Keratinocyte (primary cell): Measurements from ENCODE around the gene KCNB1. TPM values are rescaled to one million over a fixed set of nuclear protein-coding genes. Genes with fewer than 3 reads are reported as not detected.

ENCODE experiments used
- DNase-seq: peaks from one replicate; pipeline ENCODE4 v3.0.0-alpha.2; 2011; ENCODE audit warnings: low read depth, missing footprints, low spot score
- FAIRE-seq: peaks from 2 replicates; lab custom pipeline; 2011; peaks lifted over from hg19 to GRCh38; lab: Jason Lieb, UNC
- H2AFZ ChIP-seq: 2 replicates; pipeline ENCODE4 v1.6.0; 2012; ENCODE audit warnings: low read length, control low read depth, inconsistent platforms; ENCODE audit not compliant: control insufficient read depth
- H3K27ac ChIP-seq: 2 replicates; pipeline ENCODE4 v1.5.1; 2011; ENCODE audit warnings: low read length; ENCODE audit not compliant: control insufficient read depth, insufficient read depth
- H3K27me3 ChIP-seq: 3 replicates; pipeline ENCODE4 v1.6.0; 2011; ENCODE audit warnings: low read length; ENCODE audit not compliant: control insufficient read depth, insufficient read depth; ENCODE audit errors: extremely low read depth
- H3K36me3 ChIP-seq, 2 experiments: 2 replicates in 1 of 2; 3 replicates in 1 of 2; pipeline ENCODE4 v1.5.1; 2011; ENCODE audit warnings: low read length in 2 of 2, mild to moderate bottlenecking in 1 of 2; ENCODE audit not compliant: control insufficient read depth in 2 of 2, insufficient read depth in 2 of 2; ENCODE audit errors: extremely low read depth in 1 of 2
- H3K4me1 ChIP-seq: 3 replicates; pipeline ENCODE4 v1.5.1; 2011; ENCODE audit warnings: low read length; ENCODE audit not compliant: control insufficient read depth, insufficient read depth; ENCODE audit errors: extremely low read depth
- H3K4me2 ChIP-seq: 3 replicates; pipeline ENCODE4 v1.6.0; 2011; ENCODE audit warnings: low read depth, low read length; ENCODE audit not compliant: control insufficient read depth, insufficient read depth; ENCODE audit errors: extremely low read depth
- H3K4me3 ChIP-seq, 3 experiments: fragments of 200-600 bp in 1 of 3; sonication (generic) in 1 of 3; 2 replicates in 2 of 3; 3 replicates in 1 of 3; pipeline ENCODE4 v1.5.1; 2011 to 2016; ENCODE audit warnings: low read length in 3 of 3, mild to moderate bottlenecking in 3 of 3, control low read depth in 2 of 3, inconsistent platforms in 1 of 3, low read depth in 1 of 3, mixed read lengths in 1 of 3, mixed run types in 1 of 3, moderate library complexity in 1 of 3; ENCODE audit not compliant: control insufficient read depth in 2 of 3, insufficient read depth in 2 of 3; ENCODE audit errors: extremely low read depth in 1 of 3
- H3K79me2 ChIP-seq: 2 replicates; pipeline ENCODE4 v1.6.0; 2012; ENCODE audit warnings: low read length; ENCODE audit not compliant: control insufficient read depth, insufficient read depth
- H3K9ac ChIP-seq: 3 replicates; pipeline ENCODE4 v1.6.0; 2011; ENCODE audit warnings: low read length; ENCODE audit not compliant: control insufficient read depth, insufficient read depth; ENCODE audit errors: extremely low read depth
- H3K9me1 ChIP-seq: 3 replicates; pipeline ENCODE4 v1.6.0; 2011; ENCODE audit warnings: low read length; ENCODE audit not compliant: control insufficient read depth, insufficient read depth; ENCODE audit errors: extremely low read depth
- H3K9me3 ChIP-seq: 2 replicates; pipeline ENCODE4 v1.5.1; 2012; ENCODE audit warnings: low read depth, low read length; ENCODE audit not compliant: control insufficient read depth
- H4K20me1 ChIP-seq: 3 replicates; pipeline ENCODE4 v1.6.0; 2011; ENCODE audit warnings: low read length; ENCODE audit not compliant: control insufficient read depth, insufficient read depth; ENCODE audit errors: extremely low read depth
- CTCF ChIP-seq, 3 experiments: IDR thresholded peaks in 1 of 3; conservative IDR thresholded peaks in 1 of 3; optimal IDR thresholded peaks in 1 of 3; 2 replicates in 2 of 3; 3 replicates in 1 of 3; pipeline versions ENCODE3 to v1.5.1; 2011; ENCODE audit warnings: low read length in 3 of 3, mild to moderate bottlenecking in 3 of 3, moderate library complexity in 2 of 3, control low read depth in 1 of 3, inconsistent platforms in 1 of 3; ENCODE audit not compliant: insufficient read depth in 2 of 3; ENCODE audit errors: extremely low read depth in 1 of 3
- EZH2 ChIP-seq: IDR thresholded peaks from one replicate; pipeline ENCODE4 v1.6.1; 2012; ENCODE audit warnings: inconsistent platforms, mild to moderate bottlenecking, low read length, moderate library complexity
- dilution Hi-C: fragments of 300-500 bp; cut with MboI; formaldehyde crosslinking; loops from one replicate; pipeline ENCODE4 v1.7.0; 2020; ENCODE audit warnings: low sequenced_read_pairs; ENCODE audit not compliant: extremely low pct_ligation_motif_present
- polyA plus RNA-seq, 5 experiments: library from polyadenylated mRNA; depleted of rRNA in 3 of 5; stranded (reverse) in 3 of 5; stranded (forward) in 1 of 5; unstranded in 1 of 5; fragments of >200 nt; gene quantifications; 1 replicate in 1 of 5; 2 replicates in 3 of 5; 3 replicates in 1 of 5; pipeline versions ENCODE4 v1.2.1 to v1.2.3, GENCODE V29; 2011 to 2012; ENCODE audit warnings: missing spikeins in 2 of 5, low read depth in 1 of 5, low replicate concordance in 1 of 5

Gene KCNB1
- polyA plus RNA-seq, 1 donor (not counting 4 experiments of a cell fraction or from before 2014, with no cell fraction given): not detected

GRCh38 chr20:49368596-49368995 lies 113.9 kb downstream of the KCNB1 start:
- dilution Hi-C loops: no loop called here
- Histone ChIP-seq H3K4me1 (peaks cover 15% of the 10 kb centered on the region), H2AFZ (no peak overlapping the region), H3K9ac (no peak overlapping the region), H3K4me3 (no peak overlapping the region), H3K4me2 (no peak overlapping the region), H3K9me1 (no peaks in the 10 kb centered on the region), H3K27ac (no peak overlapping the region), H3K27me3 (peaks cover 32% of the 10 kb centered on the region), H3K9me3 (no peaks in the 10 kb centered on the region), H3K79me2 (no peaks in the 10 kb centered on the region), H3K36me3 (no peaks in the 10 kb centered on the region), H4K20me1 (no peaks in the 10 kb centered on the region)
- TF ChIP-seq CTCF (optimal IDR thresholded peaks at IDR 0.05 in 1 of 3, IDR thresholded peaks at IDR 0.05 in 1 of 3, conservative IDR thresholded peaks at IDR 0.05 in 1 of 3; ENCODE audit: extremely low read depth in 1 of 3, insufficient read depth in 2 of 3, low read length in 3 of 3) (no peak), EZH2 (no peak)
- DNase-seq (no peak), FAIRE-seq (no peak)

GRCh38 chr20:49367113-49367512 lies 115.4 kb downstream of the KCNB1 start:
- Histone ChIP-seq H3K9ac (no peak overlapping the region), H3K9me3 (no peaks in the 10 kb centered on the region), H3K4me2 (no peak overlapping the region), H3K27me3 (peaks cover 29% of the 10 kb centered on the region), H3K36me3 (no peaks in the 10 kb centered on the region), H3K4me3 (no peak overlapping the region), H2AFZ (no peak overlapping the region), H3K9me1 (no peaks in the 10 kb centered on the region), H3K79me2 (no peaks in the 10 kb centered on the region), H3K27ac (no peak overlapping the region), H3K4me1 (peaks cover 6% of the 10 kb centered on the region), H4K20me1 (no peaks in the 10 kb centered on the region)
- DNase-seq: no peak
- no peak for TF ChIP-seq EZH2
- no peak for TF ChIP-seq CTCF (optimal IDR thresholded peaks at IDR 0.05 in 1 of 3, IDR thresholded peaks at IDR 0.05 in 1 of 3, conservative IDR thresholded peaks at IDR 0.05 in 1 of 3; ENCODE audit: extremely low read depth in 1 of 3, insufficient read depth in 2 of 3, low read length in 3 of 3)
- FAIRE-seq: no peak
- dilution Hi-C loops: no loop called here
